Spinal cord (tissue), 10 donors: ENCODE measurements around the gene COL2A1. TPM values are rescaled to one million over a fixed set of nuclear protein-coding genes. Genes with fewer than 3 reads are reported as not detected.
A peak's percentile ranks its signal among the peaks of the same experiment; 100 is the strongest.

Source experiments
- DNase-seq, 6 donors: peaks; one replicate each; pipeline versions ENCODE4 v3.0.0 to v3.0.0-alpha.2; 2013 to 2015; ENCODE audit warnings: low spot score in 6 of 6, low read depth in 4 of 6
- H3K27ac ChIP-seq: one replicate; pipeline ENCODE4 v1.5.1; 2013; ENCODE audit warnings: low read depth, low read length, control low read depth
- H3K27me3 ChIP-seq: one replicate; pipeline ENCODE4 v1.6.1; 2013; ENCODE audit warnings: low read length; ENCODE audit not compliant: control insufficient read depth, insufficient read depth
- H3K36me3 ChIP-seq: one replicate; pipeline ENCODE4 v1.6.1; 2013; ENCODE audit warnings: low read length; ENCODE audit not compliant: control insufficient read depth, insufficient read depth
- H3K4me1 ChIP-seq: one replicate; pipeline ENCODE4 v1.6.1; 2013; ENCODE audit warnings: low read length; ENCODE audit not compliant: control insufficient read depth, insufficient read depth
- H3K4me3 ChIP-seq: one replicate; pipeline ENCODE4 v1.5.1; 2013; ENCODE audit warnings: low read depth, low read length, control low read depth
- H3K9me3 ChIP-seq: one replicate; pipeline ENCODE4 v1.6.1; 2013; ENCODE audit warnings: low read length; ENCODE audit not compliant: control insufficient read depth, insufficient read depth
- WGBS: methylation state at CpG from one replicate; pipeline ENCODE4 v1.1.5; 2013; ENCODE audit warnings: missing lambda C conversion rate; ENCODE audit not compliant: insufficient coverage; 5-methylcytosine and 5-hydroxymethylcytosine counted together
- polyA plus RNA-seq, 2 donors: library from polyadenylated mRNA; unstranded; fragments of 120-200 nt; gene quantifications; one replicate each; pipeline ENCODE4 v1.2.1, GENCODE V29; 2013; ENCODE audit not compliant: insufficient read length in 2 of 2
- total RNA-seq, 2 donors: library from RNA; depleted of rRNA in 1 of 2; stranded (reverse); fragments of 120-200 nt in 1 of 2; fragments of >200 nt in 1 of 2; gene quantifications; one replicate each; pipeline versions ENCODE4 v1.2.3 to v1.2.4, GENCODE V29; 2013 to 2014
- donor health status: healthy.

The COL2A1 gene
- total and polyA plus RNA-seq, 4 donors = 7.1 to 56.7 (median 27.1) TPM

GRCh38 chr12:47954467-47955045, 49.7 kb downstream of the COL2A1 start:
- Histone ChIP-seq H3K9me3 (peaks cover 6% of the 10 kb centered on the region), H3K4me1 (peaks cover under 1% of the 10 kb centered on the region), H3K4me3 (no peak overlapping the region), H3K36me3 (no peaks in the 10 kb centered on the region), H3K27me3 (no peaks in the 10 kb centered on the region), H3K27ac (no peak overlapping the region)
- no peak for DNase-seq
- WGBS = 69% methylated on average over 3 of the region's 4 CpGs

DNA sequence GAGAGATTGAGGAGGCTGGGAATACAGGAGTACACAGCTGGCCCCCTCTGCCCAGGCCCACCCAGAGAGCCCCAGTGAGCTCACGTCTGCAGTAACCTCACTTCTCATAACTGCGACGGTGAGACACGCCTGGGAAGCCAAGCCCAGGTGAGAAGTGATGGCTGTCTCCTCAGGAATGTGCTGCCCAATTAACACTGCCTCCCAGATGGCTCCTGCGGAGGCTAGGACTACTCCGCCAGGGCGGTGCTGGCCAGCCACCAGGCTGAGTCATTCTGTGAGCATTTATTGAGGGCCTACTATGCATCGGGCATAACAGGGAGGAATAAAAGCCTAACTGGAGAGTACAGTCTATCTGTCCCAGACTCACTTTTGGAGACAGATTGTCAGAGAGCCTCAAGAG, 50.2 kb downstream of the COL2A1 start:
- peaks cover 6% of the 10 kb centered on the region for H3K9me3 ChIP-seq
- H3K27me3 ChIP-seq = no peaks in the 10 kb centered on the region
- H3K36me3 ChIP-seq = no peaks in the 10 kb centered on the region
- DNase-seq = no peak
- H3K27ac ChIP-seq = no peak overlapping the region
- WGBS = 96% methylated on average over 8 of the region's 8 CpGs
- H3K4me3 ChIP-seq = no peak overlapping the region
- peaks cover 6% of the 10 kb centered on the region for H3K4me1 ChIP-seq

DNA sequence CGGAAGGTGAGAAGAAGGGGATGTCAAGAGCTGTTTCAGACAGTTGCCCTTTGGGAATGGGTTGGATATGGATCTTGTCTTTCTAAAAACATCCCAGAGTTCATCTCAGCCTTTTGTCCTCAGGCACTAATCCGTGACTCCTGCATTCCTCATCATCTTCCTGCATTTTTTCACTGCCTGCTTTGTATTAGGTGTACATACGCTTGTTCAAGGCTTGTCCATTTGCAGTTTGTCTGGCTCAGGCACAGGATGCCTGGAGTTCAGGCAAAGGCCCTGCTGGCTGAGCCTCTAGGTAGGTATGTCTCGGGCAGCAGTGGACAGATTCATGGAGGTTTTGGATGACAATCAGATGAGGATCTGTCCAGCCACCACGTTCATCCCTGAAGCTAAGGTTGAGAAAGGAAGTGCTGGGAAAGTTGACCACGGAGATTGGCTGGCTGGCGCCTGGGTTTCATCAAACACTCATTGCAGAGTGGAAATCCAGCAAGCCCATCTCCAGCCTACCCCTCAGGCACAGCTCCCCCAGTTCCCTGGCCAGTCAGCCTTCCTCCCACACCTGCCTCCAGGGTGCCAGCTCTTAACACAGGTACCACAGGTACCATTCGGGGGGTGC, 53.3 kb downstream of the COL2A1 start:
- H3K27me3 ChIP-seq = no peaks in the 10 kb centered on the region
- 85% methylated on average over 4 of the region's 8 CpGs for WGBS
- H3K9me3 ChIP-seq = no peaks in the 10 kb centered on the region
- no peaks in the 10 kb centered on the region for H3K36me3 ChIP-seq
- H3K4me3 ChIP-seq = no peak overlapping the region
- peaks cover 19% of the 10 kb centered on the region for H3K4me1 ChIP-seq
- no peak overlapping the region for H3K27ac ChIP-seq
- DNase-seq = no peak

GRCh38 chr12:47949441-47950341, 54.6 kb downstream of the COL2A1 start:
- 74% methylated on average over 25 of the region's 32 CpGs for WGBS
- peak in 3 of 6 donors; percentile 17 to 74 (median 71) for DNase-seq

DNA sequence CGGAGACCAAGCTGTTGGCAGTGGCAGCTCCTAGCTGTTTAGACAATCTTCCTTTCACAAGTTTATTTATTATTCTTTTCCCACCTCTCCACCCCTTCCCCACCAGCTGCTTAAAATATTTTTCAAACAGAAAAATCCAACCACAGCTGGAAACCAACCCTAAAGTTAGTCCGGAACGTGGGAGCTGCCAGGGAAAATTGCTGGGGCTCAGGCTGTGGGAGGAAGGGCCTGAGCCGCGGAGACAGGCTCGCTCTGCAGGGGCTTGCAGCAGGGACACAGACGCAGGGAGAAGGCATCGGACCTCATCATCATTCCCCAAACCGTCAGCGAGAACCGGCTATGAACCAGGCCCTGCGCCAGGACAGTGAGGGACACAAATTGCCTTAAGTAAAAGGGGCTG, 56.9 kb downstream of the COL2A1 start:
- peak in 1 of 6 donors; percentile 22 for DNase-seq
- WGBS = 63% methylated on average over 3 of the region's 12 CpGs

More at GRCh38 chr12:47949441-47950341, 54.6 kb downstream of the COL2A1 start:
- Histone ChIP-seq H3K4me3 (no peak overlapping the region), H3K27me3 (no peaks in the 10 kb centered on the region), H3K36me3 (no peaks in the 10 kb centered on the region), H3K9me3 (no peaks in the 10 kb centered on the region), H3K4me1 (peaks cover 19% of the 10 kb centered on the region), H3K27ac (no peak overlapping the region)

DNA sequence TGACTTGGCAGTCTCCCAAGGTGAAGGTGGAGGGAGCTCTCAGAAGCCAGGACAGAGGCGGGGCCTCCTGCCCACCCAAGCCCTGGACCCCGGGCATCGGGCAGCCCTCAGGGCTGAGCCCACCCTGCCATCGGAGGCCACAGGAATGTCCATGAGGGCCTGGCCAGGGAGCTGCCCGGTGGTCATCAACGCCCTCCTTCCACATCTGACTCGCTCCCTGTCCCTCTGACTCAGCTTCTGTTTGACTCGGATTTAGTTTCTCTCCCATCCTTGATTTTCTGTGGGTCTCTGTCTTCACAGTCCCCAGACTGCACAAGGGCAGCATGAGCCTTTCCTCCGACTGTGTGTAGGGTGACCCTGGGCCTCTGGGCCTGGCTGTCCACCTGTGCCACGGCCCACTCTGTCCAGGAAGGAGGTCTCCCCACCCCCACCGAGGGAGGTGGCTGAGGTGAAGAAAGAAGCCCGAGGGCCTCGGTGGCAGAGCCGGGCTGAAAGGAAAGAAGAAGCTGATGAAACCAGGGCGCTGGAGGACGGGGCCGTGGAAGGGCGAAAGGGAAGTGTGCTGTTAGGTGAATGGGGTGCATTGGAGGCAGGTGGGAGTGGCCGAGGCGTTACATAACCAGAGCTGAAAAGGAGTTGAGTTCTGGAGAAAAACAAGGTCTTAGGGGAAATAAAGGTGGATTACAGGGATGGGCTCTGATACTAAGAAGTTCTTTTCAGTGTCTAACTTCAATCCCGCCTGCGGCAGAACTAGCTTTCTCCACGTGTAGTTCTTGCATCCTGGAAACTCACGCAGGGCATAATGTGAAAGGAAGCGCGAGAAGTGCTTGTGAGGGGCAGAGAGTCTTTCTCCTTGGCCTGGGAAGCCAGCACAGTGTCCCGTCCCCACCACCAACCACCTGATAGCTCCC, 57.6 kb downstream of the COL2A1 start:
- H3K4me3 ChIP-seq = no peak overlapping the region
- H3K4me1 ChIP-seq = peaks cover 31% of the 10 kb centered on the region
- 70% methylated on average over 22 of the region's 27 CpGs for WGBS
- H3K27me3 ChIP-seq = peaks cover 7% of the 10 kb centered on the region
- no peaks in the 10 kb centered on the region for H3K36me3 ChIP-seq
- H3K9me3 ChIP-seq = no peaks in the 10 kb centered on the region
- DNase-seq = no peak
- no peak overlapping the region for H3K27ac ChIP-seq

More for the DNA sequence above, 56.9 kb downstream of the COL2A1 start:
- peaks cover 24% of the 10 kb centered on the region for H3K4me1 ChIP-seq
- H3K9me3 ChIP-seq = no peaks in the 10 kb centered on the region
- H3K4me3 ChIP-seq = no peak overlapping the region
- no peaks in the 10 kb centered on the region for H3K36me3 ChIP-seq
- peaks cover 2% of the 10 kb centered on the region for H3K27me3 ChIP-seq
- H3K27ac ChIP-seq = no peak overlapping the region

DNA sequence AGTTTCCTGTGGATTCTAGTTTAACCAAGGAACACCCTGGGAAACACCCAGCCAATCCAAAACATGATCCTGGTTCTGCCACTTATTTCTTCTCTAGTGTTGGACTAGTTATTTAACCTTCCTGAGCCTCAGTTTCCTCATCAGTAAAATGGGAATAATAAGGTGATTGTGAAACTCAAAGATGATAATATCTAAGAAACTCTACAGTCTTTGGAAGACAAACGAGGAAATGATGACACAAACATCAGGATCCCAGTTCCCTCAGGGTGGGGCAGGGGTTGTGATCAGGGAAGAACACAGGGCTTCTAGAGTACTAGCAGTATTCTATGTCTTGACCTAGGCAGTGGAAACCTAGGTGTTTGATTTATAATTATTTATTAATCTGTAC, 58.9 kb downstream of the COL2A1 start:
- Histone ChIP-seq H3K4me1 (peaks cover 32% of the 10 kb centered on the region), H3K27me3 (peaks cover 10% of the 10 kb centered on the region), H3K27ac (no peak overlapping the region), H3K9me3 (no peaks in the 10 kb centered on the region), H3K4me3 (no peak overlapping the region), H3K36me3 (no peaks in the 10 kb centered on the region)
- no peak for DNase-seq
- WGBS = no CpG with 5 or more reads among the region's 1 CpG

- no peaks in the 10 kb centered on the region for H3K9me3 ChIP-seq
- peaks cover 32% of the 10 kb centered on the region for H3K4me1 ChIP-seq
- no peaks in the 10 kb centered on the region for H3K36me3 ChIP-seq
- H3K27ac ChIP-seq = no peak overlapping the region
- H3K4me3 ChIP-seq = no peak overlapping the region
- H3K27me3 ChIP-seq = peaks cover 10% of the 10 kb centered on the region
- 97% methylated on average over 5 of the region's 6 CpGs for WGBS
- DNase-seq = no peak
Measured at GRCh38 chr12:47944685-47945340, 59.5 kb downstream of the COL2A1 start.
